ENCODE measurements around the gene CFAP251. TPM values are rescaled to one million over a fixed set of nuclear protein-coding genes. Genes with fewer than 3 reads are reported as not detected.
A peak's percentile ranks its signal among the peaks of the same experiment; 100 is the strongest.
"Not testable (repeated sequence)": the region's sequence is repeated elsewhere in the genome, so short reads cannot be mapped to it uniquely, and the experiment has no call there.

CFAP251 gene
- total and polyA plus RNA-seq, 2 of the 13 experiments (the other 11 are each of a cell fraction or from before 2014, with no cell fraction given): 0.30 to 0.42 TPM

- TF ChIP-seq FOXO1 (CRISPR knock-in tag; IDR thresholded peaks at IDR 0.05) (no peak), REL (CRISPR knock-in tag; conservative IDR thresholded peaks at IDR 0.05) (no peak), TEAD3 (CRISPR knock-in tag; optimal IDR thresholded peaks at IDR 0.05; ENCODE audit: borderline replicate concordance) (no peak)
These were observed 65.3 kb downstream of the CFAP251 start (continued) for GRCh38 chr12:121983536-121984210.

GRCh38 chr12:121986489-121987245, 68.3 kb downstream of the CFAP251 start:
- Histone ChIP-seq H3K4me1 (ENCODE audit: insufficient read depth, low read length) (peaks cover 25% of the 10 kb centered on the region), H3K4me3 (replicated peaks in 1 of 3; ENCODE audit: insufficient read depth in 1 of 3, low read depth in 2 of 3, low read length in 3 of 3) (no peak overlapping the region), H3K9me3 (ENCODE audit: low read length) (no peaks in the 10 kb centered on the region), H3K79me2 (ENCODE audit: insufficient read depth, low read length) (no peaks in the 10 kb centered on the region), H3K9ac (ENCODE audit: insufficient read depth, low read depth, low read length) (no peak overlapping the region), H4K20me1 (ENCODE audit: insufficient read depth, low read length) (no peaks in the 10 kb centered on the region), H2AFZ (ENCODE audit: low read length) (no peak overlapping the region), H3K36me3 (replicated peaks in 1 of 2; ENCODE audit: control insufficient read depth in 1 of 2, insufficient read depth in 2 of 2, low read length in 2 of 2) (no peaks in the 10 kb centered on the region), H3K27me3 (ENCODE audit: control insufficient read depth in 1 of 2, insufficient read depth in 2 of 2, low read length in 2 of 2) (peaks cover 0 to 15% of the 10 kb centered on the region in 2 experiments; a peak in 2 of 5 replicates), H3K27ac (ENCODE audit: extremely low read length, insufficient read depth, low read length) (no peak overlapping the region), H3K4me2 (ENCODE audit: low read depth, low read length) (no peak overlapping the region)
- 34% methylated on average over 14 of the region's 14 CpGs for WGBS (ENCODE audit: low lambda C conversion rate)
- DNase-seq (ENCODE audit: low spot score) (no peak), FAIRE-seq (no peak), ATAC-seq (no peak)
- intact Hi-C loops (cut with micrococcal nuclease; ENCODE audit: unreplicated experiment) (no loop called here), in situ Hi-C loops (cut with HindIII; ENCODE audit: extremely low pct_ligation_motif_present, low pct_unique_long_range_greater_than_20kb) (no loop called here)
- CTCF ChIA-PET (ENCODE audit: low intra/inter-chr PET ratio, low total read pairs): no interaction called here
- no peak for TF ChIP-seq PAX8 (CRISPR knock-in tag; IDR thresholded peaks at IDR 0.05; ENCODE audit: borderline replicate concordance)
- TF ChIP-seq SAP130 (CRISPR knock-in tag; IDR thresholded peaks at IDR 0.05; ENCODE audit: low read depth): no peak
- peak; percentile 59; the same call in 1 of the 2 replicates for TF ChIP-seq ZNF121 (CRISPR knock-in tag; IDR thresholded peaks at IDR 0.05)
- peak; percentile 84 for TF ChIP-seq ZNF770 (CRISPR knock-in tag; IDR thresholded peaks at IDR 0.05)
- TF ChIP-seq NR2F6 (IDR thresholded peaks at IDR 0.05): no peak
- peak; percentile 31; the same call in 1 of the 2 replicates for TF ChIP-seq NR2F6 (CRISPR knock-in tag; IDR thresholded peaks at IDR 0.05)
- BruUV-seq (replicated peaks): no TSS peak
- POLR2A ChIA-PET: no interaction called here

- peaks cover 36% of the 10 kb centered on the region for H3K4me1 ChIP-seq (ENCODE audit: insufficient read depth, low read length)
- H3K4me2 ChIP-seq (ENCODE audit: low read depth, low read length); H3K27me3 ChIP-seq (ENCODE audit: control insufficient read depth in 1 of 2, insufficient read depth in 2 of 2, low read length in 2 of 2); POLR2A ChIA-PET; H2AFZ ChIP-seq (ENCODE audit: low read length); H4K20me1 ChIP-seq (ENCODE audit: insufficient read depth, low read length); intact Hi-C loops (cut with micrococcal nuclease; ENCODE audit: unreplicated experiment); CTCF ChIA-PET (ENCODE audit: low intra/inter-chr PET ratio, low total read pairs); H3K9me3 ChIP-seq (ENCODE audit: low read length); DNase-seq (ENCODE audit: low spot score); in situ Hi-C loops (cut with HindIII; ENCODE audit: extremely low pct_ligation_motif_present, low pct_unique_long_range_greater_than_20kb); H3K9ac ChIP-seq (ENCODE audit: insufficient read depth, low read depth, low read length); BruUV-seq (replicated peaks); ATAC-seq; H3K4me3 ChIP-seq (replicated peaks in 1 of 3; ENCODE audit: insufficient read depth in 1 of 3, low read depth in 2 of 3, low read length in 3 of 3); H3K79me2 ChIP-seq (ENCODE audit: insufficient read depth, low read length); H3K36me3 ChIP-seq (replicated peaks in 1 of 2; ENCODE audit: control insufficient read depth in 1 of 2, insufficient read depth in 2 of 2, low read length in 2 of 2); H3K27ac ChIP-seq (ENCODE audit: extremely low read length, insufficient read depth, low read length); FAIRE-seq: not testable (repeated sequence)
- 70% methylated on average over 10 of the region's 10 CpGs for WGBS (ENCODE audit: low lambda C conversion rate)
These were observed 70.1 kb downstream of the CFAP251 start for GRCh38 chr12:121988519-121988918.
